Measurements from ENCODE around the gene SESN3. TPM values are rescaled to one million over a fixed set of nuclear protein-coding genes. Genes with fewer than 3 reads are reported as not detected.

SESN3 gene
- total RNA-seq, 2 experiments from 2014 or later: 19.4 to 19.5 TPM

DNA sequence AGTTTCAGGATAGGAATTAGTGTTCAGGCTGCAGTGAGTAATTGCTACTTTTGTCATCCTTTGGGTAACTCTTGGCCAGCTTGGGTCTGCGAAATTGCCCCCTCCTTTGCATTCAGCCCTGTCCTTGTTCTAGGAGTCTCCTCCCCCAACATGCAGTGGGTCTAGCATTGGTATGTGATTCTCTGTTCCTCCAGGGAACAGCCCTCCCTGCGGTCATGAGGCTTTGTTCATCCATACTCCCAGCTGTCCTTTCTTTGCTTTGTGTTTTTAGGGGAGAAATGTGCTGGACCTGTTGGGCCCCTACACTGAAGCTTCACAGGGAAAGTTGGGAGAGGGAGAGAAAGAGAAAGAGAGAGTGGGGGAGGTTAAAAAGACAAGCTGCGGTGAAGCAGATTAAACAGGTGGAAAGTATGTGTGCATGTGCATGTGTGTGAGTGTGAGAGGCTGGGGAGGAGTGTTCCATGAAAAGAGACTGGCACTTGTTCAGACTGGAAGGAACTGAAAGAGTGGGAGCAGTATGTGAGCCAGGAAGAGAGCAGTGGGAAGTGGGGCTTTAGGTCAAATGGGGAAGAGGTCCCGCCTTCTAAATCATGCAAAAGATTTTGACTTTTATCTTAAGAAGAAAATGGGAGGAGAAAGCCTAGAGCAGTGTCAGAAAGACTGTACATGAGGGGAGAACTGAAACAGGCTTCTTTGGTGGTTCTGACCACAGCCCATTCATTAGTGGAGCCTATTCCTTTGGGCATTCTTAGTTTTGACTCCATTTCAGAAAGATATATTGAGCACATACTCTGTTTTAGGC lies 17.9 kb upstream of the SESN3 start:
- peaks cover 35% of the 10 kb centered on the region for H3K4me1 Mint-ChIP-seq (ENCODE audit: low read depth)
- ChIA-PET POLR2A (interaction anchor here (1.0 kb wide), 1 partner anchor 96 kb away, joined by 3 read pairs; no protein-coding TSS in a partner anchor), CTCF (interaction anchor here (0.8 to 1.6 kb wide), 3 partner anchors 15 to 456 kb away, joined by 3 read pairs; no protein-coding TSS in a partner anchor)
- H3K27ac Mint-ChIP-seq: no peak overlapping the region
- no peaks in the 10 kb centered on the region for H3K36me3 Mint-ChIP-seq (ENCODE audit: low read depth)
- H3K9me3 Mint-ChIP-seq: no peaks in the 10 kb centered on the region
- no peak for DNase-seq
- no peak overlapping the region for H3K4me3 Mint-ChIP-seq
- TF ChIP-seq, protein P1, sequence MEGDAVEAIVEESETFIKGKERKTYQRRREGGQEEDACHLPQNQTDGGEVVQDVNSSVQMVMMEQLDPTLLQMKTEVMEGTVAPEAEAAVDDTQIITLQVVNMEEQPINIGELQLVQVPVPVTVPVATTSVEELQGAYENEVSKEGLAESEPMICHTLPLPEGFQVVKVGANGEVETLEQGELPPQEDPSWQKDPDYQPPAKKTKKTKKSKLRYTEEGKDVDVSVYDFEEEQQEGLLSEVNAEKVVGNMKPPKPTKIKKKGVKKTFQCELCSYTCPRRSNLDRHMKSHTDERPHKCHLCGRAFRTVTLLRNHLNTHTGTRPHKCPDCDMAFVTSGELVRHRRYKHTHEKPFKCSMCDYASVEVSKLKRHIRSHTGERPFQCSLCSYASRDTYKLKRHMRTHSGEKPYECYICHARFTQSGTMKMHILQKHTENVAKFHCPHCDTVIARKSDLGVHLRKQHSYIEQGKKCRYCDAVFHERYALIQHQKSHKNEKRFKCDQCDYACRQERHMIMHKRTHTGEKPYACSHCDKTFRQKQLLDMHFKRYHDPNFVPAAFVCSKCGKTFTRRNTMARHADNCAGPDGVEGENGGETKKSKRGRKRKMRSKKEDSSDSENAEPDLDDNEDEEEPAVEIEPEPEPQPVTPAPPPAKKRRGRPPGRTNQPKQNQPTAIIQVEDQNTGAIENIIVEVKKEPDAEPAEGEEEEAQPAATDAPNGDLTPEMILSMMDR (IDR thresholded peaks at IDR 0.05): no peak
- H3K27me3 Mint-ChIP-seq: no peaks in the 10 kb centered on the region
- ATAC-seq: no peak
- intact Hi-C loops (cut with micrococcal nuclease): no loop called here

GRCh38 chr11:95247883-95248282 lies 16.9 kb upstream of the SESN3 start:
- ChIA-PET CTCF (interaction anchor here (1.6 kb wide), 1 partner anchor 457 kb away, joined by 3 read pairs; no protein-coding TSS in a partner anchor), POLR2A (interaction anchor here (1.0 kb wide), 1 partner anchor 95 kb away, joined by 3 read pairs; no protein-coding TSS in a partner anchor)
- ATAC-seq: no peak
- H3K9me3 Mint-ChIP-seq: no peaks in the 10 kb centered on the region
- H3K27ac Mint-ChIP-seq: no peak overlapping the region
- H3K4me1 Mint-ChIP-seq (ENCODE audit: low read depth): peaks cover 25% of the 10 kb centered on the region
- H3K4me3 Mint-ChIP-seq: no peak overlapping the region
- no peaks in the 10 kb centered on the region for H3K36me3 Mint-ChIP-seq (ENCODE audit: low read depth)
- TF ChIP-seq, protein P1 (IDR thresholded peaks at IDR 0.05): no peak
- DNase-seq: no peak
- no peaks in the 10 kb centered on the region for H3K27me3 Mint-ChIP-seq
- intact Hi-C loops (cut with micrococcal nuclease): no loop called here

- no peak overlapping the region for H3K4me3 Mint-ChIP-seq
- H3K36me3 Mint-ChIP-seq (ENCODE audit: low read depth): no peaks in the 10 kb centered on the region
- DNase-seq (no peak), ATAC-seq (no peak)
- no peaks in the 10 kb centered on the region for H3K9me3 Mint-ChIP-seq
- CTCF ChIA-PET: interaction anchor here (1.6 kb wide), 1 partner anchor 458 kb away, joined by 3 read pairs; no protein-coding TSS in a partner anchor
- no peak overlapping the region for H3K27ac Mint-ChIP-seq
- no peaks in the 10 kb centered on the region for H3K27me3 Mint-ChIP-seq
- POLR2A ChIA-PET: interaction anchor here (0.7 kb wide), 1 partner anchor 29 kb away, joined by 3 read pairs; no protein-coding TSS in a partner anchor
- peaks cover 19% of the 10 kb centered on the region for H3K4me1 Mint-ChIP-seq (ENCODE audit: low read depth)
- TF ChIP-seq, protein P1 (IDR thresholded peaks at IDR 0.05): no peak
- intact Hi-C loops (cut with micrococcal nuclease): no loop called here
These were observed 16.2 kb upstream of the SESN3 start for GRCh38 chr11:95247127-95247684.

DNA sequence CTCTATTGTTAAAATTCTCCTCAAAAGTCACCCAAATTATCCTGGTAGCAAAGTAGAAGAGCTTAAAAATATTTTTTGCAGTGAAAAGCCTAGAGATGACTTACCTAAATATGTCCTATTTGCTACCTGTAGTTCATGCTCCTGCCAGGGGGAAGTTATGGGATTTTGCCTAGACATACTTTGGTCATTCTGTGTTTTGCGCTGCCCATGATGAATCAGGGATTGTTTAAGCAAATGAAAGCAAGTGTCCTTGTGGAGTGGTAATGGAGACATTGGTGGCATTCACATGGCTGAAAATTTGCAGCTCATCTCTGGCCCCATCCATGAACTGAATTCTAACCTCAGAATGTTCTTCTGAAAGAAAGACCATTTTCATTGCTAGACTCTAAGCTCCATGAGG lies 14.6 kb upstream of the SESN3 start:
- Mint-ChIP-seq H3K4me1 (ENCODE audit: low read depth) (peaks cover 17% of the 10 kb centered on the region), H3K9me3 (no peaks in the 10 kb centered on the region), H3K27ac (no peak overlapping the region), H3K36me3 (ENCODE audit: low read depth) (no peaks in the 10 kb centered on the region), H3K27me3 (no peaks in the 10 kb centered on the region), H3K4me3 (no peak overlapping the region)
- TF ChIP-seq, protein P1 (IDR thresholded peaks at IDR 0.05): no peak
- CTCF ChIA-PET: interaction anchor here (1.9 to 2.0 kb wide), 2 partner anchors 8 to 14 kb away, joined by 5 to 8 read pairs; partner anchors contain the start of gene SESN3
- no peak for DNase-seq
- intact Hi-C loops (cut with micrococcal nuclease): no loop called here
- POLR2A ChIA-PET: interaction anchor here (0.7 to 1.6 kb wide), 2 partner anchors 8 to 15 kb away, joined by 3 to 4 read pairs; no protein-coding TSS in a partner anchor
- no peak for ATAC-seq
